ENCODE results near the gene SETDB2.

The SETDB2 gene

GRCh38 chr13:49453465-49453864 is 9.4 kb downstream of the SETDB2 start:
- TF ChIP-seq CTCF (IDR thresholded peaks at IDR 0.05; ENCODE audit: insufficient read depth, missing control alignments) = no peak
- no peak for DNase-seq (ENCODE audit: insufficient read length, low spot score)
- no peak for FAIRE-seq

GRCh38 chr13:49454388-49455006 is 10.4 kb downstream of the SETDB2 start:
- TF ChIP-seq CTCF (IDR thresholded peaks at IDR 0.05; ENCODE audit: insufficient read depth, missing control alignments) = no peak
- DNase-seq (ENCODE audit: insufficient read length, low spot score) (no peak), FAIRE-seq (no peak)

GRCh38 chr13:49455007-49455398 is 10.9 kb downstream of the SETDB2 start:
- DNase-seq (ENCODE audit: insufficient read length, low spot score) (no peak), FAIRE-seq (peak; percentile 16)
- TF ChIP-seq CTCF (IDR thresholded peaks at IDR 0.05; ENCODE audit: insufficient read depth, missing control alignments) = no peak

GRCh38 chr13:49456156-49456555 is 12.1 kb downstream of the SETDB2 start:
- DNase-seq (ENCODE audit: insufficient read length, low spot score) (no peak), FAIRE-seq (no peak)
- no peak for TF ChIP-seq CTCF (IDR thresholded peaks at IDR 0.05; ENCODE audit: insufficient read depth, missing control alignments)

- no peak for FAIRE-seq
- no peak for DNase-seq (ENCODE audit: insufficient read length, low spot score)
- no peak for TF ChIP-seq CTCF (IDR thresholded peaks at IDR 0.05; ENCODE audit: insufficient read depth, missing control alignments)
Measured at GRCh38 chr13:49457221-49457620, 13.1 kb downstream of the SETDB2 start.

- TF ChIP-seq CTCF (IDR thresholded peaks at IDR 0.05; ENCODE audit: insufficient read depth, missing control alignments) = no peak
- DNase-seq (ENCODE audit: insufficient read length, low spot score) (no peak), FAIRE-seq (no peak)
Measured at GRCh38 chr13:49459580-49459979, 15.5 kb downstream of the SETDB2 start.

GRCh38 chr13:49464085-49464484 is 20.0 kb downstream of the SETDB2 start:
- FAIRE-seq (no peak), DNase-seq (ENCODE audit: insufficient read length, low spot score) (no peak)
- TF ChIP-seq CTCF (IDR thresholded peaks at IDR 0.05; ENCODE audit: insufficient read depth, missing control alignments) = no peak
